BJ (cell line): ENCODE results near the gene U2SURP. TPM values are rescaled to one million over a fixed set of nuclear protein-coding genes. Genes with fewer than 3 reads are reported as not detected.
"Not testable (repeated sequence)": the region's sequence is repeated elsewhere in the genome, so short reads cannot be mapped to it uniquely, and the experiment has no call there.

Experiments used
- CTCF ChIA-PET: fragments of 350-600 bp; formaldehyde crosslinking; extraction: SDS; loops from one replicate; lab custom pipeline; 2021; ENCODE audit warnings: antibody characterized with exemption, inconsistent platforms; lab: Yijun Ruan, JAX
- POLR2A ChIA-PET: fragments of 300-600 bp; sonication (Branson Sonifier 250); formaldehyde crosslinking; extraction: SDS; loops from one replicate; lab custom pipeline; 2021; ENCODE audit warnings: antibody characterized with exemption; lab: Charles Lee
- DNase-seq: peaks from one replicate; pipeline ENCODE4 v3.0.0-alpha.2; 2011; ENCODE audit warnings: low read depth
- H3K27me3 ChIP-seq: 2 replicates; pipeline ENCODE4 v1.6.0; 2011; ENCODE audit warnings: low read length; ENCODE audit not compliant: control insufficient read depth, insufficient read depth
- H3K36me3 ChIP-seq: 2 replicates; pipeline ENCODE4 v1.5.1; 2011; ENCODE audit warnings: low read length; ENCODE audit not compliant: control insufficient read depth, insufficient read depth
- H3K4me3 ChIP-seq: 2 replicates; pipeline ENCODE4 v1.5.1; 2011; ENCODE audit warnings: low read depth, mild to moderate bottlenecking, control low read depth, low read length
- polyA plus RNA-seq: library from polyadenylated mRNA; depleted of rRNA; stranded (reverse); fragments of >200 nt; gene quantifications from 2 replicates; pipeline ENCODE4 v1.2.3, GENCODE V29; 2011
- TF ChIP-seq, protein P1 (sequence below): IDR thresholded peaks from 2 replicates; pipeline ENCODE4 v1.5.1; 2011; ENCODE audit warnings: low read depth, mild to moderate bottlenecking, control low read depth, inconsistent platforms, low read length, moderate library complexity; ENCODE audit not compliant: insufficient read depth

The U2SURP gene
- polyA plus RNA-seq, 1 experiment: 22.6 TPM

DNA sequence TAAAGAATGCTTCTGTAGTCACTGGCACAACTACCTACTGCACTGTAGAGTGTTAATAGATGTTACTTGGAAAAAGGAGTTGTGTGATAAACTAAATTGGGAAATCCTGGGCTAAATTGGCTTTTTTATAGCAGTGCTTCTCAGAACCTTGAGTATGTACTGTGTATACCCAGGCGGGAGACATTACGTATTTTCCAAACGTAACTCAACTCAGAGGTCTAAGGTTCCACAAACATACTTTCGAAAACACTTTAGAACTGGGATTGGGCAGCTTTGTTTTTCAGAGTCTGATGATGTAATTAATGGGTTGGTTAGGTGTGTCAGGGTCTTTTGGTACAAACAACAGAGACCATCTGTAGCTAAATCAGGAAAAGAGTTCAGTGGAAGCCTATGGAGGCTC lies 64.7 kb downstream of the U2SURP start:
- TF ChIP-seq, protein P1, sequence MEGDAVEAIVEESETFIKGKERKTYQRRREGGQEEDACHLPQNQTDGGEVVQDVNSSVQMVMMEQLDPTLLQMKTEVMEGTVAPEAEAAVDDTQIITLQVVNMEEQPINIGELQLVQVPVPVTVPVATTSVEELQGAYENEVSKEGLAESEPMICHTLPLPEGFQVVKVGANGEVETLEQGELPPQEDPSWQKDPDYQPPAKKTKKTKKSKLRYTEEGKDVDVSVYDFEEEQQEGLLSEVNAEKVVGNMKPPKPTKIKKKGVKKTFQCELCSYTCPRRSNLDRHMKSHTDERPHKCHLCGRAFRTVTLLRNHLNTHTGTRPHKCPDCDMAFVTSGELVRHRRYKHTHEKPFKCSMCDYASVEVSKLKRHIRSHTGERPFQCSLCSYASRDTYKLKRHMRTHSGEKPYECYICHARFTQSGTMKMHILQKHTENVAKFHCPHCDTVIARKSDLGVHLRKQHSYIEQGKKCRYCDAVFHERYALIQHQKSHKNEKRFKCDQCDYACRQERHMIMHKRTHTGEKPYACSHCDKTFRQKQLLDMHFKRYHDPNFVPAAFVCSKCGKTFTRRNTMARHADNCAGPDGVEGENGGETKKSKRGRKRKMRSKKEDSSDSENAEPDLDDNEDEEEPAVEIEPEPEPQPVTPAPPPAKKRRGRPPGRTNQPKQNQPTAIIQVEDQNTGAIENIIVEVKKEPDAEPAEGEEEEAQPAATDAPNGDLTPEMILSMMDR: no peak
- POLR2A ChIA-PET: no interaction called here
- CTCF ChIA-PET: interaction anchor here (1.0 kb wide), 1 partner anchor 21 kb away, joined by 3 read pairs; no protein-coding TSS in a partner anchor

DNA sequence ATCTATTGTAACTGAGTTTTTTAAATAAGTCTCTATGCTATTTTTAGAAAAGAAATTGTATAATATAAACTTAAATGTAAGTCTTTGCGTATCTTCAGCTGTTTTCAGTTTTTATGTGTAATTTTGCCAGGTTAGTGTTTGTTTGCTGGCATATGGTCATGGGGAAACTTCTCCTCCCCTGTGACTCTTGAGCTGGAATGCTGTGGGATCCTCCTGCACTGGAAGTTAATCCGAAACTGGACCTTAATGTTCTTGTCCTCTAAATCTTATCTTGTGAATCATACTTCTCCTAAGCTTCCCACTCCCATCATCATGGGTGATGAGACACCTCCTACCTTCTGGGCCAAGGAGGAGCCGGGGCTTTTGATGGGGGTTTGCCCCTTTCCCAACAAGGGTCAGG lies 65.8 kb downstream of the U2SURP start:
- CTCF ChIA-PET: no interaction called here
- POLR2A ChIA-PET: no interaction called here
- Histone ChIP-seq H3K4me3 (no peak overlapping the region), H3K36me3 (no peaks in the 10 kb centered on the region), H3K27me3 (no peaks in the 10 kb centered on the region)
- TF ChIP-seq, protein P1: no peak
- no peak for DNase-seq

More for the DNA sequence above, 64.7 kb downstream of the U2SURP start:
- Histone ChIP-seq H3K27me3 (no peaks in the 10 kb centered on the region), H3K4me3 (no peak overlapping the region), H3K36me3 (no peaks in the 10 kb centered on the region)
- DNase-seq: no peak

DNA sequence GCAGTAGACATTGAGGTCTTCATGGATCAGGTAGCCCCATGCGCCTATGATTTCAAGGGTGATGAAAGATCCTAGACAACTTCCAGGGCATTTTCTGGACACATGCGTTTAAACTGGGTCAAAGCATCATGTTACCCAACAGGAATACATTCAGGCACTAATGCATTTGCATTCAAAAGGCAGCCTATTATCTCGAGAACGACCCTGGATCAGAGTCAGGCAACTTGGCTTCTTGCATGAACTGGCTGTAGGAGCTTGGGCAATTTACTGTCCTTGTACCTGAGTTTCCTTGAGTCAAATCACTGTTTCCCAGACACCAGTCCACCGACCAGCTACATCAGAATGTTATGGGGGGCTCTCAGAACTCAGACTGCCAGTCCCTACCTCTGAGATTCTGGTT lies 66.7 kb downstream of the U2SURP start:
- ChIA-PET POLR2A (no interaction called here), CTCF (no interaction called here)
- DNase-seq: no peak
- TF ChIP-seq, protein P1: no peak
- Histone ChIP-seq H3K4me3 (no peak overlapping the region), H3K36me3 (no peaks in the 10 kb centered on the region), H3K27me3 (no peaks in the 10 kb centered on the region)

DNA sequence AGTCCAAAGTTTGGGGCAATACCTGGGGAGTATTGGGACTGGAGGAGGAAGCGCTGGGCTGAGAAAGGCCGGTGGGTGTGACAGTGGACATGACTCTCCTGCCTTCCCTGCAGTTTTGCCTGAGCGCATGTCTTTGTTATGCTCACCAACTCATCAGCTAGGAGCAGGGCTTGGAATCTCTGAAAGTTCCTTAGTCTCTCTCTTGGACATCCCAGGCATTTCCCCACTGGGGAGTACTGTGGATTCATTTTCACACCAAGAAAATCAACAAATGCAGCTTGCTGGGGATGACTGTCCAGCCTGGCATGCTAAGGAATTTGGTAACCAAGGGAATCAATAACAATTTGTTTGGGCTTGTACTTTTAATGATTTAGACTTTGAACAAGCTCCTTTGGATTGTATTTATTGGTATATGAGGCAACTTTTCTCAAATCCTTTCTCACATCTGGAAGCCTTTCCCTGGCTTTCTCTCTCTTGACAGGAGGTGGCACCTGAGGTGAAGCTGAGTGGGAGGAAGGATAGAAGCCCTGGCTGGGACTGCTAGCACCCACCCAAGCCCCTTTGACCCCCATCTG lies 69.7 kb downstream of the U2SURP start:
- Histone ChIP-seq H3K27me3 (no peaks in the 10 kb centered on the region), H3K36me3 (no peaks in the 10 kb centered on the region), H3K4me3 (no peak overlapping the region)
- peak; percentile 84 for DNase-seq
- TF ChIP-seq, protein P1: peak; percentile 8; the same call in 1 of the 2 replicates
- ChIA-PET CTCF (interaction anchor here (1.3 to 1.6 kb wide), 2 partner anchors 10 to 604 kb away, joined by 3 to 4 read pairs; no protein-coding TSS in a partner anchor), POLR2A (interaction anchor here (0.5 to 0.6 kb wide), 2 partner anchors 30 to 68 kb away, joined by 3 read pairs; no protein-coding TSS in a partner anchor)

DNA sequence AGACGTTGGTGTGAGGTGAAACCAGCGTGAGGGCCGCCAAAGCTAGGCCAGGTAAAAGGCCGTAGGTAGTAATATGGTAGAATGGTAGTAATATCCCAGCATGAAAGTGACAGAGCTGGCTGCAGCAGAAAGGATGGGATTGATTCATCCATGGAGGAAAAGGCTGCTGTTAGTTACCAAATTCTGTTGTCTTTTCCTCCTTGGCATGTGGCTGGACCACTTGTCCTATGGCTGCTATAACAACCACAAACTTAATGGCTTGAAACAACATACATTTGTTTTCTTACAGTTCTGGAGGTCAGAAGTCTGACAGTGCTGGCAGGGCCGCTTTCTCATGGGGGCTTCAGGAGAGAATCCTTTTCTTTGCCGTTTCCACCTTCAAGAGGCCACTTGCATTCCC lies 70.4 kb downstream of the U2SURP start:
- Histone ChIP-seq H3K36me3 (no peaks in the 10 kb centered on the region), H3K4me3 (no peak overlapping the region), H3K27me3 (no peaks in the 10 kb centered on the region)
- CTCF ChIA-PET: interaction anchor here (1.3 to 1.6 kb wide), 2 partner anchors 9 to 603 kb away, joined by 3 to 4 read pairs; no protein-coding TSS in a partner anchor
- TF ChIP-seq, protein P1: no peak
- POLR2A ChIA-PET: no interaction called here
- DNase-seq: no peak

DNA sequence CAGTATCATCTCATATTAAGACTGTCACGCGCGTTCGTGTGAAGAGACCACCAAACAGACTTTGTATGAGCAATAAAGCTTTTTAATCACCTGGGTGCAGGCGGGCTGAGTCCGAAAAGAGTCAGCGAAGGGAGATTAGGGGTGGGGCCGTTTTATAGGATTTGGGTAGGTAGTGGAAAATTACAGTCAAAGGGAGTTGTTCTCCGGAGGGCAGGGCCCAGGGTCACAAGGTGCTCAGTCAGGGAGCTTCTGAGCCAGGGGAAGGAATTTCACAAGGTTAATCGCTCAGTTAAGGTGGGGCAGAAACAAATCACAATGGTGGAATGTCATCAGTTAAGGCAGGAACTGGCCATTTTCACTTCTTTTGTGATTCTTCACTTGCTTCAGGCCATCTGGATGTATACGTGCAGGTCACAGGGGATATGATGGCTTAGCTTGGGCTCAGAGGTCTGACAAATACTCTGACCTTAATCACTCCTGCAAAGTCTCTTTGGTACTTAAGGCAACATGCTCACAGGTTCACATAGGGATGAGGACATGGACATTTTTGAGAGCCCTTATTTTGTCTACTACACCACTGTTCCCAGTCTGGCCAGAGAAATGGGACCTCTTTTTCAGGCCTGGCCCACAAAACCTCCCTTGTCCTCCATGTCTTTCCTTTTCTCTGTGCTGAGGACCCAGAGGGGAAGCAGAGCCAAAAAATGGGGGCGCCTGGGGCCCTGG lies 71.1 kb downstream of the U2SURP start:
- H3K4me3 ChIP-seq, POLR2A ChIA-PET, H3K36me3 ChIP-seq, H3K27me3 ChIP-seq, DNase-seq: not testable (repeated sequence)
- CTCF ChIA-PET: interaction anchor here (1.6 kb wide), 1 partner anchor 602 kb away, joined by 3 read pairs; no protein-coding TSS in a partner anchor

DNA sequence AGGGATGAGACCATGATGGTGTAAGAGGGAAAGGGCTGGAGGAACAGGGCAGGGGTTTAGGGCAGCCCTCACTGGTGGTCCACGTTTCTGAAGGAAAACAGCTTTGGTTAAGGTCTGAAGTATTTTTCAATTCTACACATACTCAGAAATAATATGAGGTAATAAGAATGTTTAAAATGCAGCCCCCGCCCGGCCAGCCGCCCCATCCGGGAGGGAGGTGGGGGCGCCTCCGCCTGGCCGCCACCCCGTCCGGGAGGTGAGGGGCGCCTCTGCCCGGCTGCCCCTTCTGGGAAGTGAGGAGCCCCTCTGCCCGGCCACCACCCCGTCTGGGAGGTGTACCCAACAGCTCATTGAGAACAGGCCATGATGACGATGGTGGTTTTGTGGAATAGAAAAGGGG lies 72.2 kb downstream of the U2SURP start:
- CTCF ChIA-PET: not testable (repeated sequence)

More for the DNA sequence above, 72.2 kb downstream of the U2SURP start:
- H3K36me3 ChIP-seq, DNase-seq, H3K4me3 ChIP-seq, POLR2A ChIA-PET, H3K27me3 ChIP-seq: not testable (repeated sequence)
